BJ (cell line): Measurements from ENCODE around the gene BCL6. TPM values are rescaled to one million over a fixed set of nuclear protein-coding genes. Genes with fewer than 3 reads are reported as not detected.

Source experiments
- CTCF ChIA-PET: fragments of 350-600 bp; formaldehyde crosslinking; extraction: SDS; loops from one replicate; lab custom pipeline; 2021; ENCODE audit warnings: antibody characterized with exemption, inconsistent platforms; lab: Yijun Ruan, JAX
- POLR2A ChIA-PET: fragments of 300-600 bp; sonication (Branson Sonifier 250); formaldehyde crosslinking; extraction: SDS; loops from one replicate; lab custom pipeline; 2021; ENCODE audit warnings: antibody characterized with exemption; lab: Charles Lee
- DNase-seq: peaks from one replicate; pipeline ENCODE4 v3.0.0-alpha.2; 2011; ENCODE audit warnings: low read depth
- H3K27me3 ChIP-seq: 2 replicates; pipeline ENCODE4 v1.6.0; 2011; ENCODE audit warnings: low read length; ENCODE audit not compliant: control insufficient read depth, insufficient read depth
- H3K36me3 ChIP-seq: 2 replicates; pipeline ENCODE4 v1.5.1; 2011; ENCODE audit warnings: low read length; ENCODE audit not compliant: control insufficient read depth, insufficient read depth
- H3K4me3 ChIP-seq: 2 replicates; pipeline ENCODE4 v1.5.1; 2011; ENCODE audit warnings: low read depth, mild to moderate bottlenecking, control low read depth, low read length
- CTCF ChIP-seq: IDR thresholded peaks from 2 replicates; pipeline ENCODE4 v1.5.1; 2011; ENCODE audit warnings: low read depth, mild to moderate bottlenecking, control low read depth, inconsistent platforms, low read length, moderate library complexity; ENCODE audit not compliant: insufficient read depth
- polyA minus RNA-seq: library from RNA; depleted of rRNA, polyadenylated mRNA; stranded (reverse); fragments of >200 nt; gene quantifications from 2 replicates; pipeline ENCODE4 v1.2.3, GENCODE V29; 2011; rRNA and poly(A)+ RNA removed
- polyA plus RNA-seq: library from polyadenylated mRNA; depleted of rRNA; stranded (reverse); fragments of >200 nt; gene quantifications from 2 replicates; pipeline ENCODE4 v1.2.3, GENCODE V29; 2011; rRNA removed

The BCL6 gene
- polyA plus RNA-seq (14.1 and 17.4 TPM in 2 replicates), polyA minus RNA-seq (32.3 and 36.7 TPM in 2 replicates)

DNA sequence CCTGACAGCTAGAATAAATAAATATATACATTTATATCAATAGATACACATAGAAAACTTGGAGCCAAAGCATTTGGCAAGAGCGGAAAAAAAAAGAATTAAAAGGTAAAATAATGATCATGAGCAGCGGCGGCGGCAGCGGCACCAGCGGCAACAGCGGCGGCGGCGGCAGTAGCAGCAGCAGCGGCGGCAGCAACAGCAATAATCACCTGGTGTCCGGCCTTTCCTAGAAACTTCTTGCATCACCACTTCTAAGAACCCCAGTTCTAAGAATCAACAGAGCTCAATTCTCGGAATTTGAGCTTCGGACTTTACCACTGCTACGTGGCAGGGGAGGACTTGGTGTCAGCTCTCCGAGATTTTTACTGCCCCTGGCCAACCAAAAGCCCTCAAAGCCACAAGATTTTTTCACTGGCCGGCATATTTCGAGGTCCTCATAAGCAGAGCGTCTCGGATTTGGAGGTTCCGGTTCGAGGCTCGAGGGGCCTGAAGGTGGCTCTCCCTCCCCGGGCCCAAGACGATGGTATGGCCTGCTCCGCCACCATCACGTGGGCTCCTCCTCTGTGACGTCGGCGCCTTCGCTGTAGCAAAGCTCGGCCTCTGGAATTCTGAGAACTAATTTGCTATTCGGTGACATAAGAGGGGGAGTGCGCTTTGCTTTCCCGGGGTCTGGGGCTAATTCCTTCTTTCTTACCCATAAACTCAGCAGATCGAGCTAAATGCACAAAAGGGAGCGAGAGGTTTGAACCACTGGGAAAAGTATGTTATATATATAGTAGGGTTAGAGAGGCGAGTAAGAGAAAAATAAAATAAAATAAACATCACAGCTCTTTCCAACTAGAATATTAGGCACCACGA lies at the start of gene BCL6:
Gene BCL6 (minus strand): TSS at position 268 of the 858 bp plus-strand sequence. CDS start 11,775 bp downstream, outside the sequence.
- Histone ChIP-seq H3K4me3 (peak within 1 kb of the TSS; percentile 96), H3K27me3 (no peaks in the 10 kb centered on the region), H3K36me3 (no peaks in the 10 kb centered on the region)
- CTCF ChIA-PET = interaction anchor here (0.6 to 8.2 kb wide), 11 partner anchors 27 to 1209 kb away, joined by 3 to 91 read pairs (median 3); no protein-coding TSS in a partner anchor
- peak; percentile 84 for DNase-seq
- POLR2A ChIA-PET = interaction anchor here (0.6 to 1.1 kb wide), 11 partner anchors 209 to 761 kb away, joined by 3 to 18 read pairs (median 4); no protein-coding TSS in a partner anchor
- TF ChIP-seq CTCF = no peak

DNA sequence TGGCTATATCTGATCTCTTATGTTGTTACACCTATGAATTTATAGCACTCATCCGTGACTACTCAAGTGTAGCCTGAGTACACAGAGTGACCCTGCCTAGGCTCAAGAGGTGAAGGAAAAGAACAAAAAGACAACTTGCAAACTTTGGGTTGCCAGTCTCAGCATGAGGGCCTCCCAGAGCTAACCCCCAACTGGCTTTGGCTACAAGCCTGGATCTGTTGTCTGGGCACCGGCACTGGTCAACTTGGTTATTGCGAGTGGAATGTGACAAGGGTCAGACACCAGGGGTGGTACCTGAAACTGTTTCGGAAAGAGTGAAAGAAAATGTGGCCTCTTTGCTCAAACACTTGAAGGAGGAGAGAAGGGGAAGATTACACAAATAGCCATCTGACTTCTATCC lies 49.5 kb upstream of the BCL6 start:
- Histone ChIP-seq H3K36me3 (no peaks in the 10 kb centered on the region), H3K27me3 (peaks cover 3% of the 10 kb centered on the region), H3K4me3 (no peak overlapping the region)
- no peak for TF ChIP-seq CTCF
- CTCF ChIA-PET = no interaction called here
- POLR2A ChIA-PET = no interaction called here
- DNase-seq = no peak

DNA sequence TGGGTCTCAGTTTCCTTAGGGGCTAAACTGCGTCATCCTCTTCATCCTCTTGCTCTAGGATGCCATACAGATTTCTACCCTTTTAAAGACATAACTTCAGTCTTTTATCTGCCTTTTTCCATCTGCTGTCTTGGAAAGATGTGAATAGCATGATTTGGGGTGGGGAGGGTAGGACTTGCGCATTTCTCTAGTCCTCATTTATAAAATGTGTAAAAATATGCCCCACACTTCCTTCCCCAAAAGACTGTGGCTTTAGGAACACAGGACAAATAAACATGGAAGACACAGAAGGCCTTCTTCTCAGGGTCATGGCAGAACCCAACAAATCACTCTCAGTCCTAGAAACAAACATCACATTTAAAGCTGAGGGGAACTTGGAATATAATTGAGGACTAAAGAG lies 48.4 kb upstream of the BCL6 start:
- CTCF ChIA-PET = no interaction called here
- Histone ChIP-seq H3K27me3 (peaks cover 2% of the 10 kb centered on the region), H3K4me3 (no peak overlapping the region), H3K36me3 (no peaks in the 10 kb centered on the region)
- DNase-seq = no peak
- POLR2A ChIA-PET = no interaction called here
- no peak for TF ChIP-seq CTCF

DNA sequence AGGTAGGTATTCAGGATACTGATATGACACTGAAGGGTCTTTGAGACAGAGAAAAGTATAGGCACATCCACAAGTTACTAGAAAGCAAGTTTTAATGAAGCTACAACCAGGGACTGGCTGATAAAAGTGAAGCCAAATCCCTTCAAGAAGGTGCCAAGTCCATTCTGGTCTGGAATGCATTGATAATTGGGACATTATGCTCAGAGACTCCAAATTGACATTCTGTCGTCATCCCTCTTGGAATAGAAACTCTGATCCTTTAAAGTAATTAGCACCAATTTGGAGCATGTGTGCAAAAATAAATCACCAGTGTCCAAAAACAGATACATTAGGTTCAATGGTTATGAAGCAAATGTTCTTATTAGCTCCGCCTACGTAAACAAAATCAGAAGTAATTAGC lies 47.3 kb upstream of the BCL6 start:
- Histone ChIP-seq H3K36me3 (no peaks in the 10 kb centered on the region), H3K27me3 (peaks cover 2% of the 10 kb centered on the region), H3K4me3 (no peak overlapping the region)
- TF ChIP-seq CTCF = no peak
- ChIA-PET POLR2A (interaction anchor here (0.7 kb wide), 1 partner anchor 181 kb away, joined by 3 read pairs; no protein-coding TSS in a partner anchor), CTCF (no interaction called here)
- no peak for DNase-seq

- TF ChIP-seq CTCF = no peak
- CTCF ChIA-PET = interaction anchor here (0.9 kb wide), 1 partner anchor 12 kb away, joined by 3 read pairs; no protein-coding TSS in a partner anchor
Observed at GRCh38 chr3:187789872-187790271, 44.6 kb upstream of the BCL6 start.

More at GRCh38 chr3:187789872-187790271, 44.6 kb upstream of the BCL6 start:
- H3K27me3 ChIP-seq = no peaks in the 10 kb centered on the region
- DNase-seq = no peak
- POLR2A ChIA-PET = no interaction called here
- H3K36me3 ChIP-seq = no peaks in the 10 kb centered on the region
- no peak overlapping the region for H3K4me3 ChIP-seq
